Umbilical cord (tissue), 2 donors: ENCODE measurements around the gene IMP4. TPM values are rescaled to one million over a fixed set of nuclear protein-coding genes. Genes with fewer than 3 reads are reported as not detected.

Experiments
- DNase-seq: peaks from one replicate; pipeline ENCODE4 v3.0.0-alpha.2; 2015; ENCODE audit warnings: low spot score
- total RNA-seq: library from RNA; depleted of rRNA; stranded (reverse); fragments of >200 nt; gene quantifications from one replicate; pipeline ENCODE4 v1.2.3, GENCODE V29; 2014; ENCODE audit warnings: low replicate concordance; ENCODE audit not compliant: insufficient read depth

Gene IMP4
- total RNA-seq, 1 donor from 2014 or later: 38.8 TPM

GRCh38 chr2:130377491-130377890 is 34.8 kb downstream of the IMP4 start:
- DNase-seq: no peak

- no peak for DNase-seq
Observed at GRCh38 chr2:130378206-130378897, 35.7 kb downstream of the IMP4 start.

GRCh38 chr2:130378898-130379214 is 36.2 kb downstream of the IMP4 start:
- no peak for DNase-seq

- DNase-seq: no peak
Observed at GRCh38 chr2:130380096-130380934, 37.6 kb downstream of the IMP4 start.

- no peak for DNase-seq
Observed at GRCh38 chr2:130381145-130381544, 38.4 kb downstream of the IMP4 start.

- no peak for DNase-seq
Observed at GRCh38 chr2:130381619-130382018, 38.9 kb downstream of the IMP4 start.

- no peak for DNase-seq
Observed at GRCh38 chr2:130382313-130382917, 39.7 kb downstream of the IMP4 start.

GRCh38 chr2:130385709-130386108 is 43.0 kb downstream of the IMP4 start:
- no peak for DNase-seq

- DNase-seq: peak; percentile 57
Observed at GRCh38 chr2:130387071-130387400, 44.3 kb downstream of the IMP4 start.

- DNase-seq: peak; percentile 33
Observed at GRCh38 chr2:130387804-130388203, 45.1 kb downstream of the IMP4 start.

- no peak for DNase-seq
Observed at GRCh38 chr2:130388221-130388907, 45.7 kb downstream of the IMP4 start.

GRCh38 chr2:130389358-130389757 is 46.7 kb downstream of the IMP4 start:
- no peak for DNase-seq

- no peak for DNase-seq
Observed at GRCh38 chr2:130389783-130390182, 47.1 kb downstream of the IMP4 start.

GRCh38 chr2:130390460-130391057 is 47.9 kb downstream of the IMP4 start:
- peak; percentile 40 for DNase-seq

GRCh38 chr2:130391058-130391871 is 48.6 kb downstream of the IMP4 start:
- peak; percentile 90 for DNase-seq

GRCh38 chr2:130391872-130392670 is 49.4 kb downstream of the IMP4 start:
- DNase-seq: no peak

- DNase-seq: no peak
Observed at GRCh38 chr2:130393318-130393910, 50.7 kb downstream of the IMP4 start.
